ENCODE results near the gene POLR2L.

POLR2L gene

GRCh38 chr11:801097-801780, 41.1 kb downstream of the POLR2L start:
- Histone ChIP-seq H3K27ac (ENCODE audit: poor library complexity, severe bottlenecking) (no peak overlapping the region), H3K36me3 (ENCODE audit: low read depth) (peaks cover 20% of the 10 kb centered on the region), H3K4me1 (ENCODE audit: insufficient read depth, poor library complexity, severe bottlenecking) (peaks cover 6% of the 10 kb centered on the region), H3K4me3 (ENCODE audit: severe bottlenecking) (no peak overlapping the region), H3K27me3 (ENCODE audit: insufficient read depth, poor library complexity, severe bottlenecking) (no peaks in the 10 kb centered on the region), H3K9me3 (ENCODE audit: severe bottlenecking) (no peaks in the 10 kb centered on the region)
- TF ChIP-seq, protein P1, sequence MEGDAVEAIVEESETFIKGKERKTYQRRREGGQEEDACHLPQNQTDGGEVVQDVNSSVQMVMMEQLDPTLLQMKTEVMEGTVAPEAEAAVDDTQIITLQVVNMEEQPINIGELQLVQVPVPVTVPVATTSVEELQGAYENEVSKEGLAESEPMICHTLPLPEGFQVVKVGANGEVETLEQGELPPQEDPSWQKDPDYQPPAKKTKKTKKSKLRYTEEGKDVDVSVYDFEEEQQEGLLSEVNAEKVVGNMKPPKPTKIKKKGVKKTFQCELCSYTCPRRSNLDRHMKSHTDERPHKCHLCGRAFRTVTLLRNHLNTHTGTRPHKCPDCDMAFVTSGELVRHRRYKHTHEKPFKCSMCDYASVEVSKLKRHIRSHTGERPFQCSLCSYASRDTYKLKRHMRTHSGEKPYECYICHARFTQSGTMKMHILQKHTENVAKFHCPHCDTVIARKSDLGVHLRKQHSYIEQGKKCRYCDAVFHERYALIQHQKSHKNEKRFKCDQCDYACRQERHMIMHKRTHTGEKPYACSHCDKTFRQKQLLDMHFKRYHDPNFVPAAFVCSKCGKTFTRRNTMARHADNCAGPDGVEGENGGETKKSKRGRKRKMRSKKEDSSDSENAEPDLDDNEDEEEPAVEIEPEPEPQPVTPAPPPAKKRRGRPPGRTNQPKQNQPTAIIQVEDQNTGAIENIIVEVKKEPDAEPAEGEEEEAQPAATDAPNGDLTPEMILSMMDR (IDR thresholded peaks at IDR 0.05; ENCODE audit: poor library complexity, severe bottlenecking) = no peak
- ATAC-seq (ENCODE audit: low read depth) = no peak
- DNase-seq (ENCODE audit: low spot score) = no peak

- Histone ChIP-seq H3K9me3 (ENCODE audit: severe bottlenecking) (no peaks in the 10 kb centered on the region), H3K36me3 (ENCODE audit: low read depth) (peaks cover 20% of the 10 kb centered on the region)
- no peak for ATAC-seq (ENCODE audit: low read depth)
Observed at GRCh38 chr11:800473-800872, 41.9 kb downstream of the POLR2L start.

GRCh38 chr11:799641-800316, 42.5 kb downstream of the POLR2L start:
- TF ChIP-seq, protein P1 (IDR thresholded peaks at IDR 0.05; ENCODE audit: poor library complexity, severe bottlenecking) = no peak
- H3K4me3 ChIP-seq (ENCODE audit: severe bottlenecking) = no peak overlapping the region
- peaks cover 6% of the 10 kb centered on the region for H3K4me1 ChIP-seq (ENCODE audit: insufficient read depth, poor library complexity, severe bottlenecking)
- H3K9me3 ChIP-seq (ENCODE audit: severe bottlenecking) = no peaks in the 10 kb centered on the region
- DNase-seq (ENCODE audit: low spot score) (no peak), ATAC-seq (ENCODE audit: low read depth) (no peak)
- no peaks in the 10 kb centered on the region for H3K27me3 ChIP-seq (ENCODE audit: insufficient read depth, poor library complexity, severe bottlenecking)
- no peak overlapping the region for H3K27ac ChIP-seq (ENCODE audit: poor library complexity, severe bottlenecking)
- H3K36me3 ChIP-seq (ENCODE audit: low read depth) = peaks cover 20% of the 10 kb centered on the region

More at GRCh38 chr11:800473-800872, 41.9 kb downstream of the POLR2L start:
- H3K4me1 ChIP-seq (ENCODE audit: insufficient read depth, poor library complexity, severe bottlenecking) = peaks cover 6% of the 10 kb centered on the region
- H3K27ac ChIP-seq (ENCODE audit: poor library complexity, severe bottlenecking) = no peak overlapping the region
- H3K4me3 ChIP-seq (ENCODE audit: severe bottlenecking) = no peak overlapping the region
- TF ChIP-seq, protein P1 (IDR thresholded peaks at IDR 0.05; ENCODE audit: poor library complexity, severe bottlenecking) = no peak
- H3K27me3 ChIP-seq (ENCODE audit: insufficient read depth, poor library complexity, severe bottlenecking) = no peaks in the 10 kb centered on the region
- DNase-seq (ENCODE audit: low spot score) = no peak

GRCh38 chr11:798093-798713, 44.1 kb downstream of the POLR2L start, which contains the start of gene SLC25A22:
SLC25A22 (minus strand) TSS chr11:798281; CDS start chr11:795006, 3,275 bp downstream.
- DNase-seq (ENCODE audit: low spot score) (no peak), ATAC-seq (ENCODE audit: low read depth) (peak; percentile 46)
- H3K27me3 ChIP-seq (ENCODE audit: insufficient read depth, poor library complexity, severe bottlenecking) = no peaks in the 10 kb centered on the region
- no peaks in the 10 kb centered on the region for H3K9me3 ChIP-seq (ENCODE audit: severe bottlenecking)
- peaks cover 2% of the 10 kb centered on the region for H3K4me1 ChIP-seq (ENCODE audit: insufficient read depth, poor library complexity, severe bottlenecking)
- H3K4me3 ChIP-seq (ENCODE audit: severe bottlenecking) = peak within 1 kb of the TSS; percentile 69
- peaks cover 25% of the 10 kb centered on the region for H3K36me3 ChIP-seq (ENCODE audit: low read depth)
- TF ChIP-seq, protein P1 (IDR thresholded peaks at IDR 0.05; ENCODE audit: poor library complexity, severe bottlenecking) = peak; percentile 92
- H3K27ac ChIP-seq (ENCODE audit: poor library complexity, severe bottlenecking) = peak within 1 kb of the TSS; percentile 70
